GF-D8 (cell line): ENCODE measurements around the gene RRAGA.
"Not testable (repeated sequence)": the region's sequence is repeated elsewhere in the genome, so short reads cannot be mapped to it uniquely, and the experiment has no call there.

Source experiments
- DNase-seq: peaks from one replicate; lab custom pipeline; 2025; lab: John Stamatoyannopoulos, UW

RRAGA gene

GRCh38 chr9:19085295-19085694 lies 36.1 kb downstream of the RRAGA start:
- DNase-seq, result no peak

GRCh38 chr9:19087106-19088000 lies 38.1 kb downstream of the RRAGA start:
- DNase-seq, result no peak

GRCh38 chr9:19097431-19097830 lies 48.2 kb downstream of the RRAGA start:
- DNase-seq, result not testable (repeated sequence)
